ENCODE data around the gene FNIP2.
"Not testable (repeated sequence)": the region's sequence is repeated elsewhere in the genome, so short reads cannot be mapped to it uniquely, and the experiment has no call there.

FNIP2 gene

DNA sequence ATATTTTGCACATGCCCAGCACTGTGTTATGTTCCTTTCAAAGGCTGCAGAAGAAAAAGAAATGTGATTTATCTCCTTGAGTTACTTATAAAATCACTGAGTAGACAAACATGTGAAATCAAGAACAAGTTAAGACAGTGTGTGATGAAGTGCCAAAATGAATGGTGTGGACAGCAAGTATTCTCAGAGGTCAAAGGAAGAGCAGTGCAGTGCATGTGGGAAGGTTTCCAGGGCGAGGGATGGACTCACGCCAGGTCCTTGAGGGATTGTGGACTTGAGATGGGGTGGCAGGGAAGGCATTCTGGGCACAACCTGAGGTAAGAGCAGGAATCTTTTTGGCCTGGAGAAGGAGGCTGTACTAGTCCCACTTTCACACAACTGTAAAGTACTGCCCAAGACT is 115.5 kb downstream of the FNIP2 start:
- DNase-seq (ENCODE audit: extremely low spot score): no peak
- ChIA-PET POLR2A (no interaction called here), CTCF (no interaction called here)
- TF ChIP-seq, protein P1, sequence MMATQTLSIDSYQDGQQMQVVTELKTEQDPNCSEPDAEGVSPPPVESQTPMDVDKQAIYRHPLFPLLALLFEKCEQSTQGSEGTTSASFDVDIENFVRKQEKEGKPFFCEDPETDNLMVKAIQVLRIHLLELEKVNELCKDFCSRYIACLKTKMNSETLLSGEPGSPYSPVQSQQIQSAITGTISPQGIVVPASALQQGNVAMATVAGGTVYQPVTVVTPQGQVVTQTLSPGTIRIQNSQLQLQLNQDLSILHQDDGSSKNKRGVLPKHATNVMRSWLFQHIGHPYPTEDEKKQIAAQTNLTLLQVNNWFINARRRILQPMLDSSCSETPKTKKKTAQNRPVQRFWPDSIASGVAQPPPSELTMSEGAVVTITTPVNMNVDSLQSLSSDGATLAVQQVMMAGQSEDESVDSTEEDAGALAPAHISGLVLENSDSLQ (IDR thresholded peaks at IDR 0.05): no peak
- TF ChIP-seq BHLHE40 (IDR thresholded peaks at IDR 0.05; ENCODE audit: borderline replicate concordance) (no peak), FOXA1 (IDR thresholded peaks at IDR 0.05) (no peak), CTBP1 (IDR thresholded peaks at IDR 0.05; ENCODE audit: borderline replicate concordance) (no peak), SUZ12 (IDR thresholded peaks at IDR 0.05) (no peak), SP1 (IDR thresholded peaks at IDR 0.05) (no peak), FOXM1 (IDR thresholded peaks at IDR 0.05; ENCODE audit: borderline replicate concordance) (no peak), ELF4 (IDR thresholded peaks at IDR 0.05) (no peak), FOXK2 (IDR thresholded peaks at IDR 0.05) (no peak), ARNT (IDR thresholded peaks at IDR 0.05) (no peak), HDGF (IDR thresholded peaks at IDR 0.05; ENCODE audit: borderline replicate concordance) (no peak), L3MBTL2 (conservative IDR thresholded peaks at IDR 0.05) (no peak), LEF1 (IDR thresholded peaks at IDR 0.05; ENCODE audit: borderline replicate concordance) (no peak), TARDBP (IDR thresholded peaks at IDR 0.05) (no peak), NFRKB (IDR thresholded peaks at IDR 0.05) (no peak), ZNF384 (IDR thresholded peaks at IDR 0.05) (no peak)

DNA sequence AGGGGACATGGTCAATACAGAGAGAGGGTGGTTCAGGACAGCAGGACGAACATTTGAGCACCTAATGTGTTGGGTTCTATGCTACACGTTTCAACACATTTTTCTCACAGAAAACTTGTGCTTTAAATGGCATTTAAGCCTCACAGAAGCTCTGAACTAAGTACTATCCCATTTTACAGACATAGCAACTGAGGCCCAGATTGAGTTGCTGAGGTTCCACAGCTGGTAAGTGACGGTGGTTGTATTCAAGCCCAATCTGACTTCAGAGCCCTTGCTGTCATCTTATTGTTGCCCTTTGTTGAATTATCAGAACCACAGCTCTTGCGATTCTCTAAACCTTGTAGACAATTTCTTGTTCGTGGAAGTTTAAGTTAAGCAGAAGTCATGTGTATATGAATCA is 116.7 kb downstream of the FNIP2 start:
- ChIA-PET POLR2A (interaction anchor here (1.0 kb wide), 1 partner anchor 11 kb away, joined by 3 read pairs; no protein-coding TSS in a partner anchor), CTCF (no interaction called here)
- TF ChIP-seq TARDBP (IDR thresholded peaks at IDR 0.05) (no peak), LEF1 (IDR thresholded peaks at IDR 0.05; ENCODE audit: borderline replicate concordance) (no peak), CTBP1 (IDR thresholded peaks at IDR 0.05; ENCODE audit: borderline replicate concordance) (no peak)
- no peak for DNase-seq (ENCODE audit: extremely low spot score)

DNA sequence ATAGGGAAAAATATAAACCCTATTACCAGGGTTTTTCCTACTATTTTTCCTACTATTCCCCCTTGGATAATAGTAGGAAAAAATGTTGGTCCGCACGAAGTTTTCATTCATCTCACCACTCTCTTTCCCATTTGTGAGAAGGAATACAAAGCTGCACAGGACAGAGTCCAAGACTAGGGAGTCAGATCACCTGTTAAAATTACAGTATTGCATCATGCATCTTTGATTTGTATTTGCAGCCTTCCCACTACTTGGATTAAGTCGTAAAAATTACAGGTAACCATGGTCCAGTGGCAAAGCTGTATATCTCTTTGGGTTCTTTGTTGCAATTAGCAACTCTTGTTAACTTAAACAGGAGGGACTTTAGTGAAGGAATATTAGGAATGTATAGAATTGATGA is 121.5 kb downstream of the FNIP2 start:
- DNase-seq (ENCODE audit: extremely low spot score): no peak
- TF ChIP-seq ELF4 (IDR thresholded peaks at IDR 0.05) (no peak), FOXK2 (IDR thresholded peaks at IDR 0.05) (no peak), L3MBTL2 (conservative IDR thresholded peaks at IDR 0.05) (no peak), FOXM1 (IDR thresholded peaks at IDR 0.05; ENCODE audit: borderline replicate concordance) (no peak), ZNF384 (IDR thresholded peaks at IDR 0.05) (no peak), SUZ12 (IDR thresholded peaks at IDR 0.05) (no peak), ARNT (IDR thresholded peaks at IDR 0.05) (no peak), HDGF (IDR thresholded peaks at IDR 0.05; ENCODE audit: borderline replicate concordance) (no peak)
- POLR2A ChIA-PET: no interaction called here
- CTCF ChIA-PET: no interaction called here

DNA sequence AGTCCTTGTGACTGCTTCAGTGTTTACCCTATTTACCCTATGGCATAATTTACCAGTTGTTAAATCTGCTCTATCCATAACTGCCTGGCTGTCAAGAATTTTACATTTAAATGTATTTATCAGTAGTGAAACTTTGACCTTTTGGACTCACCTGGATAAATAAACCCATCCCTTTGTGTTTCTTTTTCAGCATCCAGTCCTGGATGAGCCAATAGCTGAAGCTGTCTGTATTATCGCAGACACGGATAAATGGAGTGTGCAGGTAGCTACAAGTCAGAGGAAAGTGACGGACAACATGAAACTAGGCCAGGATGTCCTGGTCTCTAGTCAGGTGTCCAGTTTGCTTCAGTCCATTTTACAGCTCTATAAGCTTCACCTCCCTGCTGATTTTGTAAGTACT is 122.4 kb downstream of the FNIP2 start:
- no peak for DNase-seq (ENCODE audit: extremely low spot score)
- TF ChIP-seq SP1 (IDR thresholded peaks at IDR 0.05): no peak
- TF ChIP-seq FOXA1 (IDR thresholded peaks at IDR 0.05): no peak
- no peak for TF ChIP-seq NFRKB (IDR thresholded peaks at IDR 0.05)
- ChIA-PET POLR2A (interaction anchor here (1.0 kb wide), 1 partner anchor 12 kb away, joined by 4 read pairs; no protein-coding TSS in a partner anchor), CTCF (interaction anchor here (1.0 kb wide), 1 partner anchor 11 kb away, joined by 4 read pairs; no protein-coding TSS in a partner anchor)

DNA sequence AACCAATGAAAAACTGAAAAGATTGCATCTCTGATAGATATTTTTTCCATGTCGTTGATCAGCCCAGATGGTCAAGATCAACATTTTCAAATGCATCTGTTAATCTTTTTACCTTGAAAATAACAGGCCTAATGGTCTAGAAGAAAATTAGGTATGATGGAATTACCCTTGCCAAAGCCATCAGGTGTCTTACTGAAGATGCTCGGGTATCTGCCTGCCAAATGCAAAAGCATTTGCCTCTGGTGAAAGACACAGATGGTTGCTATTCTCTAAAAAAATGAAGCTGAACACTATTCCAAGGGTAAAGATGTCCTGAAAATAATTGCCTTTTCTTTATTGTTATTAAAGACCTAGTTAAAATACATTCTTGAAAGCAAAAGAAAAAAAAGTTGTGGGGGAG is 126.0 kb downstream of the FNIP2 start:
- DNase-seq (ENCODE audit: extremely low spot score): no peak
- TF ChIP-seq ARNT (IDR thresholded peaks at IDR 0.05) (no peak), ELF4 (IDR thresholded peaks at IDR 0.05) (no peak), TARDBP (IDR thresholded peaks at IDR 0.05) (no peak), NFRKB (IDR thresholded peaks at IDR 0.05) (no peak), FOXA1 (IDR thresholded peaks at IDR 0.05) (no peak), FOXK2 (IDR thresholded peaks at IDR 0.05) (no peak), LEF1 (IDR thresholded peaks at IDR 0.05; ENCODE audit: borderline replicate concordance) (no peak), BHLHE40 (IDR thresholded peaks at IDR 0.05; ENCODE audit: borderline replicate concordance) (no peak), ZNF384 (IDR thresholded peaks at IDR 0.05) (no peak), SUZ12 (IDR thresholded peaks at IDR 0.05) (no peak), L3MBTL2 (conservative IDR thresholded peaks at IDR 0.05) (no peak), HDGF (IDR thresholded peaks at IDR 0.05; ENCODE audit: borderline replicate concordance) (no peak), SP1 (IDR thresholded peaks at IDR 0.05) (no peak), CTBP1 (IDR thresholded peaks at IDR 0.05; ENCODE audit: borderline replicate concordance) (no peak)
- TF ChIP-seq, protein P1 (IDR thresholded peaks at IDR 0.05): no peak
- POLR2A ChIA-PET: no interaction called here
- CTCF ChIA-PET: no interaction called here

- CTCF ChIA-PET: no interaction called here
- POLR2A ChIA-PET: no interaction called here
- TF ChIP-seq BHLHE40 (IDR thresholded peaks at IDR 0.05; ENCODE audit: borderline replicate concordance) (no peak), FOXK2 (IDR thresholded peaks at IDR 0.05) (no peak), ARNT (IDR thresholded peaks at IDR 0.05) (no peak), FOXM1 (IDR thresholded peaks at IDR 0.05; ENCODE audit: borderline replicate concordance) (no peak), ELF4 (IDR thresholded peaks at IDR 0.05) (no peak), LEF1 (IDR thresholded peaks at IDR 0.05; ENCODE audit: borderline replicate concordance) (no peak), FOXA1 (IDR thresholded peaks at IDR 0.05) (no peak), L3MBTL2 (conservative IDR thresholded peaks at IDR 0.05) (no peak), HDGF (IDR thresholded peaks at IDR 0.05; ENCODE audit: borderline replicate concordance) (no peak), SP1 (IDR thresholded peaks at IDR 0.05) (no peak), SUZ12 (IDR thresholded peaks at IDR 0.05) (no peak)
- TF ChIP-seq, protein P1 (IDR thresholded peaks at IDR 0.05): no peak
- DNase-seq (ENCODE audit: extremely low spot score): no peak
Measured at GRCh38 chr4:158895797-158896576, 127.2 kb downstream of the FNIP2 start.

GRCh38 chr4:158896577-158897238 is 127.9 kb downstream of the FNIP2 start:
- POLR2A ChIA-PET; DNase-seq (ENCODE audit: extremely low spot score); CTCF ChIA-PET: not testable (repeated sequence)

- DNase-seq (ENCODE audit: extremely low spot score); POLR2A ChIA-PET: not testable (repeated sequence)
- CTCF ChIA-PET: interaction anchor here (0.6 kb wide), 1 partner anchor 485 kb away, joined by 4 read pairs; no protein-coding TSS in a partner anchor
Measured at GRCh38 chr4:158900408-158900807, 131.6 kb downstream of the FNIP2 start.

GRCh38 chr4:158902280-158903078 is 133.7 kb downstream of the FNIP2 start:
- DNase-seq (ENCODE audit: extremely low spot score): not testable (repeated sequence)
- ChIA-PET POLR2A (interaction anchor here (1.1 to 1.2 kb wide), 3 partner anchors 9 to 13 kb away, joined by 3 to 4 read pairs (median 4); no protein-coding TSS in a partner anchor), CTCF (interaction anchor here (0.7 to 1.3 kb wide), 6 partner anchors 9 to 279 kb away, joined by 3 to 4 read pairs (median 4); no protein-coding TSS in a partner anchor)

Data from HEK293T (cell line).